NCI-H2081 treated with DMSO at 0.1 percent for 48 hours (cell line): ENCODE results near the gene CATSPERD.
"Not testable (repeated sequence)": the region's sequence is repeated elsewhere in the genome, so short reads cannot be mapped to it uniquely, and the experiment has no call there.

Experiments
- DNase-seq: peaks from one replicate; lab custom pipeline; 2025; lab: John Stamatoyannopoulos, UW

The CATSPERD gene

DNA sequence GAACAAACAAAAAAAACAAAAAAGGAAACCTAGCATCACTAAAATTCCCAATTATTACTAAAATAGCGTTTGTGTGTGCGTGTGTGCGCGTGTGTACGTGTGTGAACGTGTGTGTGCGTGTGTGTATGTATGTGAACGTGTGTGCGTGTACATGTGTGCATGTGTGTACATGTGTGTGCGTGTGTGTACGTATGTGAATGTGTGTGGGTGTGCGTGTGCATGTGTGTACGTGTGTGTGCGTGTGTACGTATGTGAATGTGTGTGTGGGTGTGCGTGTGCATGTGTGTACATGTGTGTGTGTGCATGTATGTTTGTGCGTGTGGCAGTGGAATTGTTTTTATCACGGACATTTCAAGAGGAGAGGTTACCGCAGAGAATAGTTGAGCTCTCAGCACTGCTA is 21.6 kb downstream of the CATSPERD start:
- no peak for DNase-seq

DNA sequence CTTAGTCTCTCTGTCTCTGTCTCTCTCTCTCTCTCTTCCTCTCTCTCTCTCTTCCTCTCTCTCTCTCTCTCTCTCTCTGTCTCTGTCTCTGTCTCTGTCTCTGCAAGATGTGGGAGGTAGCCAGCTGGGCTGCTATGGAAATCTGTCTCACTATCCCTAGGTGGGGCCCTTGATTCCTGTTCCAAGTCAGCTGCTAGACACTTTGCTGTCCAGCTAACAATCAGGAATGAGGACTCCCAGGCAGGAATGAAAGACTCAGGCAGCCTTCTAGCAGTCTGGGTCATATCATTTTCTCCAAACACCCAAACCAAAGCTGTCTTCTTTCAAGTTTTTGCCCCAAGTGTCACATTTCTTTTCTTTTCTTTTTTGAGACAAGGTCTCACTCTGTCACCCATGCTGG is 23.2 kb downstream of the CATSPERD start:
- no peak for DNase-seq

DNA sequence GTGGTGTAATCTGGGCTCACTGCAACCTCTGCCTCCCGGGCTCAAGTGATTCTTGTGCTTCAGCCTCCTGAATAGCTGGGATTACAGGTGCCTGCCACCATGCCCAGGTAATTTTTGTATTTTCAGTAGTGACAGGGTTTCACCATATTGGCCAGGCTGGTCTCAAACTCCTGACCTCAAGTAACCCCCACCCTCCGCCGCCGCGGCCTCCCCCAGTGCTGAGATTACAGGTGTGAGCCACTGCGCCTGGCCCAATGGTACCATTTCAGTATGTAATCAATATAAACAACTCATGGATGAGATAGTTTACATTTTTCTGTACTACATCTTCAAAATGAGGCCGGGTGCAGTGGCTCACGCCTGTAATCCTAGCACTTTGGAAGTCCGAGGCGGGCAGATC is 24.6 kb downstream of the CATSPERD start:
- not testable (repeated sequence) for DNase-seq

DNA sequence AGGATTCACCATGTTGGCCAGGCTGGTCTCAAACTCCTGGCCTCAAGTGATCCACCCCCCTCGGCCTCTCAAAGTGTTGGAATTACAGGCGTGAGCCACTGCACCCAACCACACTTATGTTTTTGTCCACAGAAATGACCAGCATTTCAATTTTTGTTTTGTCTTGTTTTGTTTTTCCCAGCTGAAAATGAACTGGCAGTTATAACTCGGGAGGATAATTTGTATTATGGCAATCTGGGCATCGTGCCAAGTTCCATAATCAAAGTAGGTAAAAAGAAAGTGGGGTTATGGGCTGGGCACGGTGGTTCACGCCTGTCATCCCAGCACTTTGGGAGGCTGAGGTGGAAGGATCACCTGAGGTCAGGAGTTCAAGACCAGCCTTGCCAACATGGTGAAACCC is 28.5 kb downstream of the CATSPERD start:
- not testable (repeated sequence) for DNase-seq

DNA sequence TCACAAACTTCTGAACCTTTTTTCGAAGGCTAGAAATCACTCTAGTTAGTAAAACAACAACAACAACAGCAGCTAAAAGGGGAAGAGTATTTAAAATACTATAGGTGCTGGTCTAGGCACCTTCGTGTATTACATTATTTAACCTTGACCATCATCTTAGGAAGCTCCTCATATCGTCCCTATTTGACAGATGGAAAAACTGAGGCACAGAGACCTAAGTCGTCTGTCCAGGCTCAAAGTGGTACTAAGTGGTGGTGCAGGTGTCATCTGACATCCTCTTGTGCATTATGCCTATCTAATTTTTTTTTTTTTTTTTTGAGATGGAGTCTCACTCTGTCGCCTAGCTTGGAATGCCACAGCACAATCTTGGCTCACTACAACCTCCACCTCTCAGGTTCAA is 29.1 kb downstream of the CATSPERD start:
- no peak for DNase-seq

DNA sequence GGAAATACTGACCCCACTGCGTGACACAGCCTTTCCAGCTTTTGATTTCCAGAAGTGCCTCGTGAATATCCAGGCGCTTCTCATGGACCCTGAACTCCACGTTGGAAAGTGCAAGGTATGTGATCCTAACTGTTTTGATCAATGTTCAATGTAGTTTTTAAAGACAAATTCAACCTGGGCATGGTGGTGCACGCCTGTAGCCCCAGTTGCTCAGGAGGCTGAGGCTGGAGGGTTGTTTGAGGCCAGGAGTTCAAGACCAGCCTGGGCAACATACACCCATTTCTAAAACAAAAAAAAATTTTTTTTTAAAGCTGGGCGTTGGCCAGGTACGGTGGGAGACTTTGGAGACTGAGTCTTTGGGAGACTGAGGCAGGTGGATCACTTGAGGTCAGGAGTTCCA is 31.3 kb downstream of the CATSPERD start:
- no peak for DNase-seq

DNA sequence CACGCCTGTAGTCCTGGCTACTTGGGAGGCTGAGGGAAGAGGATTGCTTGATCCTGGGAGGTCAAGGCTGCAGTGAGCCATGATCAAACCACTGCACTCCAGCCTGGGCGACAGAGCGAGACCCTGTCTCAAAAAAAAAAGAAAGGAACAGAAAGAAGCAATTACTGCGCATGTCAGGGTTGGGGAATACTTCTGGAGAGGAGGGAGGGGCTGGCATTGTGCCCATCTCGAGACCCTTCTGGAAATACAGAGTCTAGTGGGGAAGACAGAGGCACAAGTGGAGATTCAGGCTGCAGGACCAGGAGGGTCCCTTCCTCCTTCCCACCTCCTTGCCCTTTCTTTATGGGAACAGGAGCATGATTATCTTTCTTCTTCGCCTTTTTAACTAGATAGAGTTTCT is 33.3 kb downstream of the CATSPERD start:
- DNase-seq: no peak

DNA sequence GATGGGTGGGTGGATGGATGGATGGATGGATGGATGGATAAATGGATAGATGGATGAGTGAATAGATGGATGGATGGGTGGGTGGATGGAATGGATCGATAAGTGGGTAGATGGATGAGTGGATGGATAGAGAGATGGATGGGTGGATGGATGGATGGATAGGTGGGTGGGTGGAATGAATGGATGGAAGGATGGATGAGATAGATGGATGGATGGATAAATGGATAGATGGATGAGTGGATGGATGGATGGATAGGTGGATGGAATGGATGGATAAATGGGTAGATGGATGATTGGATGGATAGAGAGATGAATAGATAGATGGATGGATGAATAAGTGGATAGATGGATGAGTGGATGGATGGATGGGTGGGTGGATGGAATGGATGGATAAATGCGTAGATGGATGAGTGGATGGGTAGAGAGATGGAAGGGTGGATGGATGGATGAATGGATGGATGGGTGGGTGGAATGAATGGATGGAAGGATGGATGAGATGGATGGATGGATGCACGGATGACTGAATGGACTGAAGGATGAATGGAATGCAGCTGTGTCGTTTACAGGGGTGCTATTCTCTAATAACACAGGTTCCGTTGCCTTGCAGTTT is 42.3 kb downstream of the CATSPERD start:
- no peak for DNase-seq

DNA sequence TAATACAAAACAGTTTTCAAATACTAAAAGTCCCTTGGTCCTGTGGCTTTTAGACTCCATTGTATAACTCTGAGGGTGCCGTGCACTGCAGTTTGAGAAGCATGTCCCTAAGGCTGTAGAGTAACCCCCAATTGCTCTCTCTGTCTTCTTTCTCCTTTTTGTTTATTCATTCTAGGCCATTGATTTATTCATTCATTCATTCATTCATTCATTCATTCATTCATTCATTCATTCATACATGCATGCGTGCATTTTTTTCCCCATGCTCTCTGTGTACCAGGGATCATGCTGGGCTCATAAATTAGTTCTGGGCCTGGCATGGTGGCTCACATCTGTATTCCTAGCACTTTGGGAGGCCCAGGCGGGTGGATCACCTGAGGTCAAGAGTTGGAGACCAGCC is 44.8 kb downstream of the CATSPERD start:
- no peak for DNase-seq

DNA sequence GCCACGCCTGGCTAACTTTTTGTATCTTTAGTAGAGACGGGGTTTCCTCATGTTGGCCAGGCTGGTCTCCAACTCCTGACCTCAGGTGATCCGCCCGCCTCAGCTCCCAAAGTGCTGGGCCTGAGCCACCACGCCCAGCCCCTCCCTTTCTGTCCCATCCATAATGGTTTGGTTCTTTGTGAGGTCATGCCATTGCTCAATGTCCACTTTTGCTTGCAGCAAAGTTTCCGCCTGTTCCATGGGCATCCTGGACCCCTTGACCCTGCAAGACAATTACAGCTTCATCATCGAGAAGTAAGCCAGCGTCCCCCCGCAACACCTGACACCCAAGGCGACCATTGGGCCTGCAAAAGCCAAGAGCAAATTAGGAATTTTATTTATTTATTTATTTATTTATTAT is 47.5 kb downstream of the CATSPERD start:
- DNase-seq: no peak

DNA sequence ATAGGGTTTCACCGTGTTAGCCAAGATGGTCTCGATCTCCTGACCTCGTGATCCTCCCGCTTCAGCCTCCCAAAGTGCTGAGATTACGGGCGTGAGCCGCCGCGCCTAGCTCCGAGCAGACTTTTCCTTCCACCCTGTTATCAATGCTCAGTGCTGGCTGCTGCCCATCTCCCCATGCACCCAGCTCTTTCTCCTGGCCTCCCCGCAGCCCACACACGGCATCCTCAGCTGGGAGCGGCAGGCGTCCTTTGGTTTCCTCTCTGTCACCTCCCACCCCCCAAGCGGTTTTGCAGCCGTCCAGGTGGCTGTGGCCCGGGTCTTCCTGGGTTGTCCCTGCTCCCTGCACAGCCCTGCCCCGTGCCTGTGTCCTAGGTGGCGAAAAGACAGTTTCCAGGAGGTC is 52.0 kb downstream of the CATSPERD start:
- DNase-seq: no peak

DNA sequence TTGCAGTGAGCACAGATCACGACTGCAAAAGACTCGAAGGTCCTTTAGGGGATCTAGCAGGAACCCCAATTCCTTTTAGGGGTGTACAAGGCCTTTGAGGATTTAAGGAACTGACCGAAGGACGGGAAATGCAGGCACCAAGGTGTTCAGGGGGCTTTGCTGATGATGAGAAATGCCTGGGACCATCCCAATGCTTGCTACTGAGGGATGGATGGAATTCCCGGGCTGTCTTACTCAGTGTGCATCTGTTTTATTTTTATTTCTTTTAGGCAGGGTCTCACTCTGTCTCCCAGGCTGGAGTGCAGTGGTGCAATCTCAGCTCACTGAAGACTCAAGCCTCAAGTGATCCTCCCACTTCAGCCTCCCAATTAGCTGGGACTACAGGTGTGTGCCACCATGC is 52.8 kb downstream of the CATSPERD start:
- DNase-seq: no peak

DNA sequence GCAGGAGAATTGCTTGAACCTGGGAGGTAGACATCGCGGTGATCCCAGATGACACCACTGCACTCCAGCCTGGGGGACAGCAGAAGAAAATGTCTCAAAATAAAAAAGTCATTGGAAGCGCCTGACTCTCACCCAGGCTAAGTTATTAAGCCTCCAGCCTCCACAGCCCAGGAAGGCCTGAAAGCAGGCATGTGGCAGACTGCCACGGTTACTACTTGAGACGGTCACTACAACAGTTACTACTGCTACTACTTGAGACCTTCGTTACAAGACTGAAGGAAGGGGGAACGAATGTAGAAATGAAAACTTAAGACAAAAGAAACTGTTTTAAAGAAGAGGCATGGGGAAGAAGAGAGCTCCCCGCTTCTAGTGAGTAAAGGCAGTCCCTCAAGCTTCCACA is 54.5 kb downstream of the CATSPERD start:
- no peak for DNase-seq

DNA sequence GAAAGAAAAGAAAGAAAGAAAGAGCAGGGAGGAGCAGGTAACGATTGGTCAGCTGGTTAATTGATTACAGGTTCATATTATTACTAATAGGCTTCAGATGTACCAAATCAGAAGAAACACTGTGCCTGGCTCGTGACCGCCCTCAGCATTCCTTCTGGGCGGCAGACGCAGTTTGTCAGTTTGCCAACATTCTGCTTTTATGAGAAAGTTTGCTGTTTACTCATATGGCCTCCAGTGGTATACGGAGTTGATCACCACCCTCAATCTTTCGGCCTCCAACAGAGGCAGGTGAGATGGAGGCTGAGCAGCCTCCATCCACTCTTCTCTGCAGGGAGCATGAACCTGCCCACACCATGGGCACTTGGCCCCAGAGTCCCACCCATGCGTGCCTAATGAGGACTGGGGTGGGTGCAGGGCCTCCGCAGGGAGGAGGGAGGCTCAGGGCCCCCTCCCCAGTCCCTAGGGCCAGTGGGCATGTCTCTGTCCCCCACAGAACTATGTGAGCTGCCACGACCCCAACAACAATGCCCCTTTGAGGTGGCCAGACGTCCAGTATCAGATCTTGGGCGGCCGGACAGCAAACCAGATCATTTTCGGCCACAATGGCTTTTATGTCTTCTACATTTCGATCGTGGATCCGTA is 55.4 kb downstream of the CATSPERD start:
- no peak for DNase-seq

DNA sequence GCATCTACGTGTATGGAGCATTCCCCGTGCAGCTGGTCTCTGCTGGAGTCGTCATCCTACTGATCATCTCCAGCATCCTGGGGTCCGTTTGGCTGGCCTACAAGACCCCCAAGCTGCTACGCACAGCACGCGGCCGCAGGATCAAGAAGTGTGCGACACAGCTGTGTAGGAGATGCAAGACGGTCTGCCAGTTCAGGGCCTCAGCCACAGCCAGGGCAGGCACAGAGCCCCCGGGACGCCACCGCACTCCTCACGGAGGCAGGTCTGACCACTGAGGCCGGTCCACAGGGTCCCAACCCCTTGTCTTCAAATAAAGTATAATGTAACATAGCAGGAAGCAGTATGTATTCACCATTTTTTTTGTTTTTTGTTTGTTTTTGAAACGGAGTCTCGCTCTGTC is 58.0 kb downstream of the CATSPERD start:
- no peak for DNase-seq

DNA sequence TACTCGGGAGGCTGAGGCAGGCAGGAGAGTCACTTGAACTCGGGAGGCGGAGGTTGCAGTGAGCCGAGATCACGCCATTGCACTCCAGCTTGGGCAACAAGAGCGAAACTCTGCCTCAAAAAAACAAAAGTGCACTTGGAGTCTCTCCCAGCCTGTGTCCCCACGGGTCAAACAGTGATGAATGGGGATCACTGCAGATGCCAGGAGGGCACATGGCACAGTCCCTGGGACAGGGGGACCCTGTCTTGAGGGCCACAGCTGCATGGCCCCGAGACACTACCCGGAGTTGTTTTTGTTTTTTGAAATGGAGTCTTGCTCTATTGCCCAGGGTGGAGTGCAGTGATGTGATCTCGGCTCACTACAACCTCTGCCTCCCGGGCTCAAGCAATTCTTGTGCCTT is 60.5 kb downstream of the CATSPERD start:
- DNase-seq: not testable (repeated sequence)

DNA sequence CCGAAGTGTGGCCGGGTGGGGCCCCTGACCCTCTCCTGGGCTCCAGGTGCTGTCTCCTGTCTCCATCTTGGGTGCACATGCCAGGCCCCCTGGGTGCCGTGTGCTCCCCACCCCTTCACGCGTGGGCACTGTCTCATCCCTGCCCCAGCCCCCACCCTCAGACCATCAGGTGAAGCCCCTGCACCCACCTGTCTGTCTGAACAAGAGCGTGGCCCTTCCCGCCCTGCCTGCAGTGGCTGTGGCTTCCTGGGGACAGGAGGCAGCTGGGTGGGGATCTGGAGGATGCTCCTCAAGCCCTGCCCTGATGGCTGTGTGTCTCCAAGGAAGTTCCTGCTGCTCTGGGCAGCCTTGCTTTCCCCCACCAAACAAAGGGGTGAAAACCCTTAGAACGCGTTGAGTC is 61.9 kb downstream of the CATSPERD start:
- DNase-seq: no peak

DNA sequence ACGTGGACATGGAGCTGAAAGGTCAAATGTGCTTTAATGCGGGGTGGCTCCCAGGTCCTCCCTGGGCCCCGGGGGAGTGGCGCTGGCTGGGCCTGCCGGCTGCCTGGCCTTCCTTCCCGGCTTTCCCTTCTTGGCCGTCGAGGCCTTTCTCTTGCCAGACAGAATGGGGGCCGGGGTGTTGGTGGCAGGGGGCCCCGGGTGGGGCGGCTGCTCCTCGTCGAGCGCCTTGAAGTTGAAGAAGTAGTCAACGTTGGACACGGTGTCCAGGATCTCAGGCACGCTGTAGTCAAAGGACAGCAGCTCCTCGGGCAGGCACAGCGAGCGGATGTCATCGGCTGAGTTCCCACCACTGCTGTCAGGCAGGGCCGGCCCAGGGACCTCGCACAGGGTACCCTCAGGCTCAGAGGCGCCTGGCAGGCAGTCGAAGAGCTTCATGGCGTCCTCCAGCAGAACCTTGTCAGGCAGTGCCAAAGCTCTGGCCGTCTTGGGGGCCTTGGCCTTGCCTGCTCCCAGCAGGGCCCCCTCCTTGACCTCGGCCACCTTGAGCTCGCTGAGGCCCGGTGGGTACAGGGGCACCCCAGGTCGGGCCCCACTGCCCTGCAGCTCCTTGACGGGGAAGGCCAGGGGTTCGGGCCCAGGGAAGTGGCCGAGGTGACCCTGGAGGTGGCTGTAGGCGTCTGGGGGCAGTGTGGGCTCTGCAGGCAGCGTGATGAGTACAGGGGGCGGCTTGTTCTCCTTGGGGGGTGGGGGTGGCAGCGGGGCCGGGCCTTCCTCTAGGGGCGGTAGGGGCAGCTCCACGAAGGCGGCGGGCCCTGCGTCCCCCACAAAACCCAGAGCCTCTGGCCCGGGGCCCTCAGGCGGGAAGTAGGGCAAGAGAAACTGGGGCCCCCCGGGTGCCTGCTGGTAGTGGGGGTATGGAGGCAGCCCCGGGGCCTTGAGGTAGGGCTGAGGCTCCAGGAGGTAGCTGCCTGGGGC is 62.8 kb downstream of the CATSPERD start:
- DNase-seq: no peak

DNA sequence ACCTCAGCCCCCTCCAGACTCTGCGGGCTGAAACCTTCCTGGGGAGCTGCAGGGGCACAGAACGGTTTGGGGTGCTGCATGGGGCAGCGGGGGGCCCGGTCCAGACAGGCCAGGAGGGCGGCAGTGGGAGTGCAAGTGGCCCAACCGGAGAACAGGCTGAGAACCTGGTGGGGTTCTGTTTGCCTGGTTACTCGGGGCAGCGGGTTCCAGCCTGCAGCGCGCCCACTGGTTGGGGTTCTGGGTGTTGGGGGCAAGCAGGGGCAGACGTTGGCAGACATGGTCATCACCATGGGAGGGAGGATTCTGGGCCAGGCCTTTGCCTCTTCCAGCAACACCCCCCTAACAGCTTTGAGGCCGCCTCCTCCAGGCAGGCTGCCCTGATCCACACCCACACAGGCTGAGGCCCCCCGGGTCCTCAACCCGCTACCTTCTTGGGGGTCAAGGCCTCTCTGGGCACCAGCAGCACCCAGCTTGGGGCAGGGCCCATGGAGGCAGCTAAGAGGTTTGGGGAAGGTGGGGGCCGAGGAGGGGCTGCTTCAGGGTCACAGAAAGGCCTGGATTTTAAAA is 64.2 kb downstream of the CATSPERD start, which contains the start of gene PRR22:
PRR22 (minus strand) TSS at position 166 of the 567 bp plus-strand sequence; CDS start at position 80, 86 bp downstream.
- DNase-seq: no peak

DNA sequence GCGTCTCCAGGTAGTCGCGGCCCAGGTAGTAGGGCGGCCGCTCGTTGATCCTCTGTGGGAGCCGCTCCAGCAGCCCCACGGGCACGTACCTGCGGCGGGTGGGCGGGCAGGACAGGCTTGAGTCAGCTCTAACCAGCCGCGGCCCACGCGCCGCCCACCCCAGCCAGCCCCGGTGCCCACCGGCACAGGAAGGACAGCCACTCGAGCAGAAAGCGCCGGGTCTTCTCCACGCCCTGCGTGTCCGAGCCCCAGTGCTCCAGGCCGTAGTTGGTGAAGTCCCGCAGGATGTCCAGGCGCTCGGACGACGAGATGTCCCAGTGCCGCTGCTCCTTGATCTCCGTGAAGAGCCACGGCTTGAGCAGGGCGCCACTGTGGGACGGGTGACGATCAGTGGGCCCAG is 65.0 kb downstream of the CATSPERD start:
- DNase-seq: no peak

DNA sequence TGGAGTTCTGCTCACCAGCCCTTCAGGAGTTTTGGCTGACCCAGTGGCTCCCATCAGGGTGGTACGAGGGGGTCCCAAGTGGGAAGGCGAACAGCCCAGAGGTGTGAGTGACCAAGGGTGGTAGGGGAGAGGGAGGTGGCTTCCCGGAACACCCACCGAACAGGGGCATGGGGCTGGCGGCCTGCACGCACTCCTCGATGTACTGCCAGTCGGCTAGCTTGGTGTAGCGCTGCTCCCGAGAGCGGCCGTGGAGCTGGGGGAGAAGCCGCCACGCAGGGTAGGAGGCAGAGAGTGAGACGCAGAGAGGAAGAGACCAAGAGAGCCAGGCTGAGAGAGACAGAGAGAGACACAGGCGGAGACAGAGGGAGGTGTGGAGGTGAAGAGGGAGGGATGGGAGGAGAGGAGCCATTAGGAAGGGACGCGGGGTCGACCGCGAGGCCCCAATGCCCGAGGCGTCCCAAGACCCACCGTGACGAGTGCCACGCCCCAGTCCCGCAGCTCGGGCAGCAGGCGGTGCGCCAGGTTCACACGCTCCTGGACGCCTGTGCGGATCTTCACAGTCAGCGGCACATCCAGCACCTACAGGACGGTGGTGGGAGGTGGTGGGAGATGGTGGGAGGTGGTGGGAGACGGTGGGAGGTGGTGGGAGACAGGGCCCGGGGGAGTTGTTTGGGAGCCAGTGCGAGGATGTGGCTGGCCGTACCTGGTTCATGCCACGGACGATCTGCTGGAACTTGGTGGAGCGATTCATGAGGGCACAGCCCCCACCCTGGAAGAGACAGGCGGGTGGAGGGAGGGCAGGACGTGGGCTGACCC is 66.4 kb downstream of the CATSPERD start:
- DNase-seq: no peak
